Cardiac atrium fibroblast (primary cell): Measurements from ENCODE around the gene HADH. TPM values are rescaled to one million over a fixed set of nuclear protein-coding genes. Genes with fewer than 3 reads are reported as not detected.

Experiments
- total RNA-seq: library from RNA; depleted of rRNA; stranded (reverse); fragments of >200 nt; gene quantifications from 2 replicates; pipeline ENCODE4 v1.2.3, GENCODE V29; 2015

The HADH gene
- total RNA-seq = 8.8 and 11.3 TPM in 2 replicates

DNA sequence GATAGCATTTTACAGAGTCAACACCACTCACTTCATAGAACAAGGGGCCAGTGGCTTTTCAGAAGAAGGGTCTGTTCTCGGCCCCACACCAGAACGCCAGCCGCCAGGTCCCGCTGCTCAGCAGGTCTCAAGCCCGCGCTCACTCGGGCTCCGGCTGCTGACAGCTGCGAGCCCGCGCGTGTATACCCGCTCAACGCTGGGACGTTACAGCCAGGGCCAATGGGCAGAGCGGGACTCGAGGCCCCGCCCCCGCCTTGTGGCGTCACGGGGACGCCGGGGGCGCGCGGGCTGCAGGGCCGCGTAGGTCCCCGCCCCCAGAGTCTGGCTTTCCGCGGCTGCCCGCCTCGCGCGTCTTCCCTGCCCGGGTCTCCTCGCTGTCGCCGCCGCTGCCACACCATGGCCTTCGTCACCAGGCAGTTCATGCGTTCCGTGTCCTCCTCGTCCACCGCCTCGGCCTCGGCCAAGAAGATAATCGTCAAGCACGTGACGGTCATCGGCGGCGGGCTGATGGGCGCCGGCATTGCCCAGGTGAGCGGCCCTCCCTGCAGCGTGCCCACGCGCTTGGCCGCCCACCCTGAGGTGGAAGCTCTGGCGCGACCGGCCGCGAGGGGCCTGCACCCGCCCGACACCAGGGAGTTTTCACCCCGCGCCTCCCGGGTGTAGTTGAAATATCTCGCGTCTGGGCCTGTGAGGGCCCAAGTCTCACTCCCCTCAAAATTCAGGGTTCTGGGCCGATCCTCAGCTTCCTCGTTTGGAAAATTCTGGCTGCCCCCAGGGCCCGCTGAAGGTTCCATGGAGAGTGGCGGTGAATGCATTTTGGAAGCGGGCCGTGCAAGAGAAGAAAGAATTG lies at the start of gene HADH:
HADH (plus strand) TSS at position 353 of the 850 bp plus-strand sequence; CDS start at position 397, 44 bp downstream.

Other genes with a start within 250 kb of the HADH start
- 97.8 and 143 TPM in 2 replicates for gene SGMS2, start 165.0 kb upstream of the HADH start, total RNA-seq
- 5.2 and 11.3 TPM in 2 replicates for gene CYP2U1, start 58.3 kb upstream of the HADH start, total RNA-seq
- 1.3 TPM in 1 of 2 replicates, not detected in the other for gene LEF1, start 179.0 kb downstream of the HADH start, total RNA-seq